AG10803 (cell line): ENCODE data around the gene CLASP1.

Experiments used
- DNase-seq: peaks from one replicate; pipeline ENCODE4 v3.0.0; 2010; ENCODE audit warnings: low read depth
- H3K4me3 ChIP-seq: 2 replicates; pipeline ENCODE4 v1.5.1; 2011; ENCODE audit warnings: mild to moderate bottlenecking, low read length, control low read depth
- TF ChIP-seq, protein P1 (sequence below): conservative IDR thresholded peaks from 2 replicates; pipeline ENCODE4 v1.5.1; 2011; ENCODE audit warnings: mild to moderate bottlenecking, low read length, control low read depth, inconsistent platforms

Gene CLASP1

DNA sequence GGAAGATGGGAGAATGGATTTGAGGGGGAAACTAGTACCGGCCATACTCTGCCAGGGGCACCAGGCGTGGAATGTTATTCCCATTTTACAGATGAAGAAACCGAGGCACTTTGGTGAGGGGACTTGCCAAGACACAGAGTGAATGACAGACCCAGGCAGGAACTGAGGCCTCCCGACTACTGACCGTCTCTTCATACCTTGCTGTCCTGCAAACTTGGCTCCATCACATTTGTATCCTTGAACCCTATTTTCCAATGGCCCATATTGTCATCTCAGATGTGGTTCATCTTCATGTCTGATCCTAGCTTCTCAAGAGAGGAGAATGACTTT, 358.0 kb downstream of the CLASP1 start:
- DNase-seq, result no peak
- no peak overlapping the region for H3K4me3 ChIP-seq
- TF ChIP-seq, protein P1, sequence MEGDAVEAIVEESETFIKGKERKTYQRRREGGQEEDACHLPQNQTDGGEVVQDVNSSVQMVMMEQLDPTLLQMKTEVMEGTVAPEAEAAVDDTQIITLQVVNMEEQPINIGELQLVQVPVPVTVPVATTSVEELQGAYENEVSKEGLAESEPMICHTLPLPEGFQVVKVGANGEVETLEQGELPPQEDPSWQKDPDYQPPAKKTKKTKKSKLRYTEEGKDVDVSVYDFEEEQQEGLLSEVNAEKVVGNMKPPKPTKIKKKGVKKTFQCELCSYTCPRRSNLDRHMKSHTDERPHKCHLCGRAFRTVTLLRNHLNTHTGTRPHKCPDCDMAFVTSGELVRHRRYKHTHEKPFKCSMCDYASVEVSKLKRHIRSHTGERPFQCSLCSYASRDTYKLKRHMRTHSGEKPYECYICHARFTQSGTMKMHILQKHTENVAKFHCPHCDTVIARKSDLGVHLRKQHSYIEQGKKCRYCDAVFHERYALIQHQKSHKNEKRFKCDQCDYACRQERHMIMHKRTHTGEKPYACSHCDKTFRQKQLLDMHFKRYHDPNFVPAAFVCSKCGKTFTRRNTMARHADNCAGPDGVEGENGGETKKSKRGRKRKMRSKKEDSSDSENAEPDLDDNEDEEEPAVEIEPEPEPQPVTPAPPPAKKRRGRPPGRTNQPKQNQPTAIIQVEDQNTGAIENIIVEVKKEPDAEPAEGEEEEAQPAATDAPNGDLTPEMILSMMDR, result no peak

DNA sequence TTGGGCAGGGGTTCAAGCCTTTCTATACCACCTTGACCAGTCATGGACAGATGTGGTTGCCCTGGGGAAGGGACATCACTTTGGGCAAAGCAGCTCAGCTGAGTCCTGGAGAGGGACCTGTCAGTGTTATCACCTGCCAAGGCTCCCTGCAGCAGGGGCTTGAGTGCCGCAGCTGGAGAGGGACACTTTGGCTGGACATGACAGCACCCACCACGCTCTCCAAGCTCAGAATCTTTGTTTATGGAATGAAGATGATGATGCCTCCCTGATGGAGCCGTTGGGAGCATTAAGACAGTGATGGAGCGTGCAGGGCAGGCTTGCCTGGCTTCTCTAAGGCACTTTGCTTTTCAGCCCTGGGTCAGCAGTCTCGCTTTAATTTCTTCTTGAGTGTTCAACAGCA, 360.0 kb downstream of the CLASP1 start:
- H3K4me3 ChIP-seq, result no peak overlapping the region
- DNase-seq, result no peak
- TF ChIP-seq, protein P1, result no peak

DNA sequence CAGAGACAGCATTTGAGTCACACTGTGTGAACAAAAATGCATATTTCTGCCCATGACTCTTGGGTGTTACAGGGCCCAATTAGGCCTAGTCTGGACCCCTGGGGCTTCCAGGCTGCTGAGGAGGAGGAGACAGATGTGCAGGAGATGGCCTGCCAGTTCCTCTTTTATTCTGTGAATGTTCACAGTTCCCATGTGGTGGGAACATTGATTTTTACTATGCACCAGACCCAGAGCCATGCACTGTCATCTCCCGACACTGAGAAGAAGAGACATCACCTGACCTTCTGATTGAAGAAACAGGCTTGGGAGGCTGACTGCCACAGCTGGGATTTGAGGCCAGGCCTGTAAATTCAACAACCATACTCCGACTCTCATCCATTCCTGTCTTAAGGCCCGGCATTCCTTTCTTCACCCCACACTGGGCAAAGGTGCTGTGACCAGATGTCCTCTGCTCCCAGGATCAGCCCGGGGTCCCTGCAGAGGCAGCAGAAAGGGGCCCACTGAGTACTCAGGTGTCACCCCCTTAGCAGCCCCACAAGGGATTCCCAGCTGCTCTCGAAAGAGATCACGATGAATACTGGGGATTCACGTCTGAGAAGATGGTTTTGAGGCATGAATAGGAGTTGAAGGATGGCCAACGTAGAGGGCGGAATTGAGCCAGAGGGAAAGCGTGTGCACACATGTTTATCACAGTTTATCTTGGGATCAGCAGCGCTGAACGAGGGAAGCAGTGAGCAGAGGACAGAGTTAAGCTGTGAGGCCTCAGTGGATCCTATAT, 360.6 kb downstream of the CLASP1 start:
- DNase-seq, result no peak
- H3K4me3 ChIP-seq, result no peak overlapping the region
- TF ChIP-seq, protein P1, result no peak

DNA sequence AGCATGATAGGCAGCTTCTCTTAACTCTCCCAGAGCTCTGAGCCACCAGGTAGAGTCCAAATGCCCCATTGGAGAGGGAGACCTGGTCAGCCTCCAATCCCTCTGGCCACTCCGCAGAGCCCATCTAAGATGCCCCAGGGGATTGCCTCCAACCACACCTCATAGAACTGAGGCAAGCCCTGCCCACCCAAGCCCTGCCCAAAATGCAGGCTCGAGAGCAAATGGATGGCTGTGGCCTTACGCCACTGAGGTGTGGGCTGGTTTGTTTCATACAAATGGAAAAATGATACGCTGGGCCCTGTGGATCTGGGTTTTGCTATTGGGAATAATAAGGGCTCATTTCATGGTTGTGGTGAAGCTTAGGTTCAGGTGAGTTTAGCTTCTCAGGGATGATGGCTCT, 361.3 kb downstream of the CLASP1 start:
- H3K4me3 ChIP-seq, result no peak overlapping the region
- TF ChIP-seq, protein P1, result no peak
- no peak for DNase-seq
